Peyer's patch (tissue), 4 donors: Measurements from ENCODE around the gene DHRS7C.

Experiments used
- CTCF ChIP-seq, 6 experiments: fragments of 450-650 bp in 4 of 6; fragments of 200-600 bp in 2 of 6; sonication (generic) in 1 of 6; IDR thresholded peaks; one replicate each; pipeline ENCODE4 v1.5.1; 2017 to 2019; ENCODE audit warnings: antibody characterized with exemption in 6 of 6, mild to moderate bottlenecking in 3 of 6, moderate library complexity in 1 of 6
- POLR2A ChIP-seq, 2 donors: fragments of 450-650 bp; IDR thresholded peaks; one replicate each; pipeline ENCODE4 v1.5.1; 2017; ENCODE audit warnings: antibody characterized with exemption in 2 of 2, mild to moderate bottlenecking in 2 of 2, moderate library complexity in 2 of 2

- TF ChIP-seq CTCF (IDR thresholded peaks at IDR 0.05) (no peak), POLR2A (IDR thresholded peaks at IDR 0.05) (no peak)
Measured at GRCh38 chr17:9821921-9822320, 30.5 kb upstream of the DHRS7C start, which contains the start of gene GSG1L2.
